HEK293 (cell line): ENCODE results near the gene ENOX2.

ENCODE experiments used
- CTCF ChIA-PET: fragments of 350-600 bp; formaldehyde crosslinking; extraction: SDS; loops from one replicate; lab custom pipeline; 2021; ENCODE audit warnings: antibody characterized with exemption; lab: Yijun Ruan, JAX
- POLR2A ChIA-PET: fragments of 300-600 bp; formaldehyde crosslinking; extraction: SDS; loops from one replicate; lab custom pipeline; 2020; ENCODE audit warnings: antibody characterized with exemption, inconsistent platforms; lab: Yijun Ruan, JAX
- H3K27ac ChIP-seq: fragments of 200-500 bp; sonication (Bioruptor generic); 2 replicates; pipeline ENCODE4 v1.5.1; 2014; ENCODE audit warnings: low read depth, low read length, control low read depth, inconsistent platforms; ENCODE audit errors: extremely low read depth
- H3K36me3 ChIP-seq, 2 experiments: fragments of 200-500 bp in 1 of 2; sonication (Bioruptor generic) in 1 of 2; 1 replicate in 1 of 2; 2 replicates in 1 of 2; pipeline ENCODE4 v1.5.1; 2014 to 2017; ENCODE audit warnings: inconsistent platforms in 2 of 2, low read length in 2 of 2; ENCODE audit not compliant: control insufficient read depth in 2 of 2, insufficient read depth in 1 of 2
- H3K4me1 ChIP-seq: fragments of 200-500 bp; sonication (Bioruptor generic); 2 replicates; pipeline ENCODE4 v1.5.1; 2014; ENCODE audit warnings: mild to moderate bottlenecking, low read length, inconsistent platforms; ENCODE audit not compliant: control insufficient read depth, insufficient read depth
- H3K4me3 ChIP-seq: 2 replicates; pipeline ENCODE4 v1.5.1; 2011; ENCODE audit warnings: low read depth, mild to moderate bottlenecking, control low read depth, low read length, moderate library complexity
- H3K9me3 ChIP-seq: fragments of 200-500 bp; sonication (Bioruptor generic); 2 replicates; pipeline ENCODE4 v1.5.1; 2014; ENCODE audit warnings: low read depth, low read length, inconsistent platforms; ENCODE audit not compliant: control insufficient read depth, insufficient read depth
- ATF2 ChIP-seq: fragments of 450-650 bp; formaldehyde crosslinking; IDR thresholded peaks from 2 replicates; pipeline ENCODE4 v1.5.1; 2016; ENCODE audit warnings: missing biosample characterization, missing genetic modification characterization, low read depth
- FEZF1 ChIP-seq: fragments of 450-650 bp; formaldehyde crosslinking; IDR thresholded peaks from 2 replicates; pipeline ENCODE4 v1.5.1; 2016; ENCODE audit warnings: missing biosample characterization, missing genetic modification characterization
- KLF7 ChIP-seq: fragments of 450-650 bp; formaldehyde crosslinking; IDR thresholded peaks from 2 replicates; pipeline ENCODE4 v1.5.1; 2016; ENCODE audit warnings: missing biosample characterization, missing genetic modification characterization, borderline replicate concordance
- OSR2 ChIP-seq: fragments of 450-650 bp; formaldehyde crosslinking; IDR thresholded peaks from 2 replicates; pipeline ENCODE4 v1.5.1; 2016; ENCODE audit warnings: missing biosample characterization, missing genetic modification characterization
- PRDM6 ChIP-seq: fragments of 450-650 bp; formaldehyde crosslinking; IDR thresholded peaks from 2 replicates; pipeline ENCODE4 v1.5.1; 2017; ENCODE audit warnings: missing biosample characterization, missing genetic modification characterization
- ZBTB44 ChIP-seq: fragments of 450-650 bp; IDR thresholded peaks from 2 replicates; pipeline ENCODE4 v1.5.1; 2018; ENCODE audit warnings: missing biosample characterization, mild to moderate bottlenecking, missing genetic modification characterization
- ZNF18 ChIP-seq: fragments of 450-650 bp; formaldehyde crosslinking; IDR thresholded peaks from 2 replicates; pipeline ENCODE4 v1.5.1; 2016; ENCODE audit warnings: missing biosample characterization, missing genetic modification characterization
- ZNF221 ChIP-seq: fragments of 450-650 bp; formaldehyde crosslinking; IDR thresholded peaks from 2 replicates; pipeline ENCODE4 v1.5.1; 2017; ENCODE audit warnings: missing biosample characterization, missing genetic modification characterization, borderline replicate concordance
- ZNF514 ChIP-seq: fragments of 450-650 bp; formaldehyde crosslinking; IDR thresholded peaks from 2 replicates; pipeline ENCODE4 v1.5.1; 2016; ENCODE audit warnings: missing biosample characterization, missing genetic modification characterization
- ZNF580 ChIP-seq: fragments of 450-650 bp; formaldehyde crosslinking; IDR thresholded peaks from 2 replicates; pipeline ENCODE4 v1.5.1; 2016; ENCODE audit warnings: missing biosample characterization, missing genetic modification characterization
- ZNF843 ChIP-seq: fragments of 450-650 bp; formaldehyde crosslinking; IDR thresholded peaks from 2 replicates; pipeline ENCODE4 v1.5.1; 2016; ENCODE audit warnings: missing biosample characterization, missing genetic modification characterization
- ZSCAN30 ChIP-seq: fragments of 450-650 bp; IDR thresholded peaks from 2 replicates; pipeline ENCODE4 v1.5.1; 2018; ENCODE audit warnings: missing biosample characterization, mild to moderate bottlenecking, missing genetic modification characterization, moderate library complexity
- ZXDB ChIP-seq: fragments of 450-650 bp; formaldehyde crosslinking; IDR thresholded peaks from 2 replicates; pipeline ENCODE4 v1.5.1; 2016; ENCODE audit warnings: missing biosample characterization, missing genetic modification characterization

ENOX2 gene

GRCh38 chrX:130716781-130717413, 186.1 kb downstream of the ENOX2 start:
- H3K36me3 ChIP-seq, result no peaks in the 10 kb centered on the region
- ChIA-PET CTCF (interaction anchor here (0.7 kb wide), 1 partner anchor 14 kb away, joined by 3 read pairs; no protein-coding TSS in a partner anchor), POLR2A (interaction anchor here (1.4 kb wide), 1 partner anchor 186 kb away, joined by 4 read pairs; the partner anchor contains the start of gene ENOX2)

More at GRCh38 chrX:130716781-130717413, 186.1 kb downstream of the ENOX2 start:
- Histone ChIP-seq H3K27ac (no peak overlapping the region), H3K4me3 (no peak overlapping the region), H3K9me3 (no peaks in the 10 kb centered on the region), H3K4me1 (peaks cover 4% of the 10 kb centered on the region; the same call in 1 of the 2 replicates)
- TF ChIP-seq KLF7 (tag by site-specific recombination) (no peak), ZNF514 (tag by site-specific recombination) (no peak), ZNF843 (tag by site-specific recombination) (peak; percentile 72; the same call in 1 of the 2 replicates), OSR2 (tag by site-specific recombination) (peak; percentile 58; the same call in 1 of the 2 replicates), FEZF1 (peak; percentile 66; the same call in 1 of the 2 replicates), ZBTB44 (0 out of 2 replicates have a peak, but pooled peaks have one; percentile 40), ZNF18 (tag by site-specific recombination) (0 out of 2 replicates have a peak, but pooled peaks have one; percentile 43), ZNF221 (tag by site-specific recombination) (no peak), ZNF580 (tag by site-specific recombination) (0 out of 2 replicates have a peak, but pooled peaks have one; percentile 29), ATF2 (tag by site-specific recombination) (peak; percentile 79), ZXDB (tag by site-specific recombination) (peak; percentile 23; the same call in 1 of the 2 replicates), PRDM6 (tag by site-specific recombination) (peak; percentile 83), ZSCAN30 (tag by site-specific recombination) (0 out of 2 replicates have a peak, but pooled peaks have one; percentile 13)
